ENCODE measurements around the gene MED12L.
A peak's percentile ranks its signal among the peaks of the same experiment; 100 is the strongest.

Gene MED12L

DNA sequence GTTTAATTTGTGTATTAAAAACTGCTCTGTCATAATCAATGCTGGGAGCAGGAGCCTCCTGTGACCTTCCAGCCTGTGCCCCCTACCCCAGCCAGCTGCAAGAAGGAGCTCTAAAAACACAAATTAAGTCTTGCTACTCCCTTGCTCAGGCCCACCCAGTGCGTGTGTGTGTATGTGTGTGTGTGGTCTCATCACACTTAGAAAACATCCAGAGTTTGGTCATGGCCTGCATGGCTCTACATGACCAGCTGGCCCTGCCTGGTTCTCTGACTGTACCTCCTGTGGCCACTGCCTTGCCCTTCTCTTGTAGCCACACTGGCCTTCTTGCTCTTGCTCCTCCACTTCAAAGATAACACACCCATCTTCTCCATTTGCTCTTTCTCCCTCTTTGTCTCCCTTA lies 179.1 kb downstream of the MED12L start:
- no peaks in the 10 kb centered on the region for H3K27me3 Mint-ChIP-seq (ENCODE audit: low read depth)
- H3K4me1 Mint-ChIP-seq = peaks cover 10% of the 10 kb centered on the region
- peaks cover 4% of the 10 kb centered on the region for H3K36me3 Mint-ChIP-seq (ENCODE audit: low read depth)
- H3K4me3 Mint-ChIP-seq = no peak overlapping the region
- TF ChIP-seq CTCF (IDR thresholded peaks at IDR 0.05; ENCODE audit: unreplicated experiment in 3 of 3) = no peak
- H3K27ac Mint-ChIP-seq = peak overlapping the region in 1 of 3 experiments; percentile 2
- H3K9me3 Mint-ChIP-seq = no peaks in the 10 kb centered on the region

DNA sequence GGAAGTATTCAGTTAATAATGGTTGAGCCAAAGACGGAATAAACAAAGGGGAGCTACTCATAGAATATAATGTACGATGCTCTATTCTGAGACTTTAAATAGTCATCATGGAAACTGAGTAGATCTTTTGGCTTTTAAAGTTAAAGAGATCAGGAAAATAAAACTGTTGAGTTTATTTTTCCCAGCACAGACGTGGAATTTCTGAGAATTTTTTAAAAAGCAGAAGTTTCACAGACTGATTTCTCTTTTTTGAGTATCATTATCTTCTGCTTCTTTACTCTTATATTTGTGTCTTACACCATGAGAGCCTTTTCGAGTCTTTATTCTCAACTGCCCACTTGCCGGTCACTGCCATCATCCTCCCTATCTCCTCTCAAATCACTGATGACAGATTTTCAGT lies 179.7 kb downstream of the MED12L start:
- no peak for TF ChIP-seq CTCF (IDR thresholded peaks at IDR 0.05; ENCODE audit: unreplicated experiment in 3 of 3)
- H3K9me3 Mint-ChIP-seq = no peaks in the 10 kb centered on the region
- peaks cover 4% of the 10 kb centered on the region for H3K36me3 Mint-ChIP-seq (ENCODE audit: low read depth)
- no peak overlapping the region for H3K4me3 Mint-ChIP-seq
- no peaks in the 10 kb centered on the region for H3K27me3 Mint-ChIP-seq (ENCODE audit: low read depth)
- peak overlapping the region in 1 of 3 experiments; percentile 2 for H3K27ac Mint-ChIP-seq
- H3K4me1 Mint-ChIP-seq = peaks cover 10% of the 10 kb centered on the region

GRCh38 chr3:151265866-151266265 lies 180.4 kb downstream of the MED12L start:
- Mint-ChIP-seq H3K4me1 (peaks cover 10% of the 10 kb centered on the region), H3K27me3 (ENCODE audit: low read depth) (no peaks in the 10 kb centered on the region), H3K4me3 (no peak overlapping the region), H3K27ac (no peak overlapping the region), H3K36me3 (ENCODE audit: low read depth) (peaks cover 1% of the 10 kb centered on the region), H3K9me3 (no peaks in the 10 kb centered on the region)
- no peak for TF ChIP-seq CTCF (IDR thresholded peaks at IDR 0.05; ENCODE audit: unreplicated experiment in 3 of 3)

DNA sequence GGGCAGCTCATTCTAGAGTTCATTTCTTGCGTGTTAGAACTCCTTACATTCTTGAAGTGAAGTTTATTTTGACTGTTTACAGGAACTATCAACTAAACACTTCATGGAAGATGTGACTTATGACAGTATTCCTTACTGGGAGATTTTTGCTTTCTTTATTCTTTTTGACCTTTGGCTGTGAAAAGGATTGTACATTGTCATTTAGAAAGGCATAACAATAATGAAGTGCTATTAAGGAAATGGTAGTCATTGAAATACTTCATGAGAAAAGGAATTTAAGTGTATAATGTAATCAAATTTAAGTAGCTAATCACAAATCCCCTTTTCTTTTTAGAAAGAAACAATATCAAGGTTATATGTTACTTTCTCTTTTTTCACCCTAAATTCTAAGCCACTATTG lies 181.6 kb downstream of the MED12L start:
- Mint-ChIP-seq H3K27me3 (ENCODE audit: low read depth) (no peaks in the 10 kb centered on the region), H3K4me3 (no peak overlapping the region), H3K4me1 (peaks cover 10% of the 10 kb centered on the region), H3K36me3 (ENCODE audit: low read depth) (no peaks in the 10 kb centered on the region), H3K9me3 (no peaks in the 10 kb centered on the region), H3K27ac (no peak overlapping the region)
- no peak for TF ChIP-seq CTCF (IDR thresholded peaks at IDR 0.05; ENCODE audit: unreplicated experiment in 3 of 3)

- Mint-ChIP-seq H3K9me3 (no peaks in the 10 kb centered on the region), H3K36me3 (ENCODE audit: low read depth) (no peaks in the 10 kb centered on the region), H3K4me3 (no peak overlapping the region), H3K27ac (no peak overlapping the region), H3K4me1 (peaks cover 4% of the 10 kb centered on the region), H3K27me3 (ENCODE audit: low read depth) (no peaks in the 10 kb centered on the region)
- no peak for TF ChIP-seq CTCF (IDR thresholded peaks at IDR 0.05; ENCODE audit: unreplicated experiment in 3 of 3)
Observed at GRCh38 chr3:151268267-151269235, 183.1 kb downstream of the MED12L start.

- no peaks in the 10 kb centered on the region for H3K9me3 Mint-ChIP-seq
- no peak for TF ChIP-seq CTCF (IDR thresholded peaks at IDR 0.05; ENCODE audit: unreplicated experiment in 3 of 3)
- no peak overlapping the region for H3K27ac Mint-ChIP-seq
- H3K27me3 Mint-ChIP-seq (ENCODE audit: low read depth) = no peaks in the 10 kb centered on the region
- H3K4me3 Mint-ChIP-seq = no peak overlapping the region
- H3K36me3 Mint-ChIP-seq (ENCODE audit: low read depth) = no peaks in the 10 kb centered on the region
- H3K4me1 Mint-ChIP-seq = no peaks in the 10 kb centered on the region
Observed at GRCh38 chr3:151269631-151270030, 184.2 kb downstream of the MED12L start.

Measured in nephron (organoid).